Melanocyte of skin (primary cell): ENCODE results near the gene SCRT2. TPM values are rescaled to one million over a fixed set of nuclear protein-coding genes. Genes with fewer than 3 reads are reported as not detected.

Experiments used
- total RNA-seq, 2 donors: library from RNA; depleted of rRNA; stranded (reverse); fragments of >200 nt; gene quantifications; 2 replicates each; pipeline ENCODE4 v1.2.3, GENCODE V29; 2012

SCRT2 gene
- not detected for total RNA-seq

GRCh38 chr20:675453-676314 is at the start of gene SCRT2:
SCRT2 (minus strand) TSS chr20:675802; CDS start chr20:675601, 201 bp downstream.

DNA sequence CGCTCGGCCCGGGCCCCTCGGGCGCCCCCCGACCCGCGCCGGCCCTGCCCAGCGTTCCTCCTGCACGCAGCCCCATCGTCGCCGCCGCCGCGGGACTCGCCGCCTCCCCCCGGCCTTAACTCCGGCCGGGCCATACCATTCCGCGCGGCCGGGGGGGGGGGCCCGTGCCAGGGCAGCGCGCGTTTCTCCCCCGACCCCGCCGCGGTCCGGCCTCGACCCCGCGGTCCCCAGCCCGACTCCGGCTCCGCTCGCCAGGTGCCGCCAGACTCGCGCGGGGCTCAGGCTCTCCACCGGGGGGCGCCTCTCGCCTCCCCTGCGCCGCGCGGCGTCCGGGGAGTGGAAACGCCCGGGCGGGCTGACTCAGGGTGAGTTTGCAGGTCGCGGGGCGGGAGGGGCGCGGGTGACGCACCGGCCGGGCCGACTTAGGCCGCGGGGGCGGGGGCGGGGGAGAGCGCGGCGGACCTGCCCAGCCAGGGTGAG is 22.5 kb downstream of the SCRT2 start, which contains the start of gene SRXN1:
Gene SRXN1, minus strand, starts transcription at position 91 of the 480 bp plus-strand sequence. Its CDS starts 15 bp downstream, at position 76.

Other genes starting within 250 kb of the SCRT2 start
- 10 to 100 TPM; 47.3 to 55.1 TPM for gene TBC1D20, start 213.3 kb downstream of the SCRT2 start, total RNA-seq
- 10 to 100 TPM; 87.1 to 91.2 TPM for gene CSNK2A1, start 132.0 kb downstream of the SCRT2 start, total RNA-seq
- not detected for gene TCF15, start 65.5 kb downstream of the SCRT2 start, total RNA-seq
- 10 to 100 TPM; 41.6 to 65.9 TPM for gene SRXN1, start 22.6 kb downstream of the SCRT2 start, total RNA-seq
- under 1 TPM in 1 of 2 donors, not detected in 1; 0.33 TPM for gene SLC52A3, start 92.7 kb upstream of the SCRT2 start, total RNA-seq
- gene FAM110A, start 157.9 kb upstream of the SCRT2 start, total RNA-seq: 1 to 10 TPM; 2.8 to 3.3 TPM
- under 1 TPM in 1 of 2 donors, not detected in 1; under 0.01 TPM for gene ANGPT4, start 240.5 kb upstream of the SCRT2 start, total RNA-seq